Epidermal melanocyte (primary cell): ENCODE measurements around the gene CARMIL1.

Experiments used
- DNase-seq: peaks from one replicate; pipeline ENCODE4 v3.0.0; 2011; ENCODE audit warnings: low spot score; ENCODE audit not compliant: insufficient read length

CARMIL1 gene

GRCh38 chr6:25499615-25500235 lies 220.6 kb downstream of the CARMIL1 start:
- DNase-seq, result no peak

- no peak for DNase-seq
Observed at GRCh38 chr6:25503686-25504085, 224.5 kb downstream of the CARMIL1 start.

GRCh38 chr6:25504661-25505060 lies 225.5 kb downstream of the CARMIL1 start:
- no peak for DNase-seq

DNA sequence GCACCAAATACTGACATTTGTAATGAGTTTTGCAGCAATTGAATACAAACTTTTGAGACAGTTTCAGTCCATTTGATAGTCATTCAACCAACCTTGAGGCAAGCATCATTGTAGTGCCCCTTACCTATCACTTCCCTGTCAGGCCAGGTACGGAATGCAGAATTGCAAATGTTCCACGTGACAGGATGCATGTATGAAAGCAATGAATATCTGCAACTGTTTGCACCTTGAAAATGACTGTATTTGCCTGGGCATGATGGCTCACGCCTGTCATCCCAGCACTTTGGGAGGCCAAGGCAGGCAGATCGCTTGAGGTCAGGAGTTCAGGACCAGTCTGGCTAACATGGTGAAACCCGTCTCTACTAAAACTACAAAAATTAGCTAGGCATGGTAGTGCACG lies 226.8 kb downstream of the CARMIL1 start:
- DNase-seq, result no peak

- no peak for DNase-seq
Observed at GRCh38 chr6:25508051-25508450, 228.9 kb downstream of the CARMIL1 start.

GRCh38 chr6:25511376-25511775 lies 232.2 kb downstream of the CARMIL1 start:
- no peak for DNase-seq

DNA sequence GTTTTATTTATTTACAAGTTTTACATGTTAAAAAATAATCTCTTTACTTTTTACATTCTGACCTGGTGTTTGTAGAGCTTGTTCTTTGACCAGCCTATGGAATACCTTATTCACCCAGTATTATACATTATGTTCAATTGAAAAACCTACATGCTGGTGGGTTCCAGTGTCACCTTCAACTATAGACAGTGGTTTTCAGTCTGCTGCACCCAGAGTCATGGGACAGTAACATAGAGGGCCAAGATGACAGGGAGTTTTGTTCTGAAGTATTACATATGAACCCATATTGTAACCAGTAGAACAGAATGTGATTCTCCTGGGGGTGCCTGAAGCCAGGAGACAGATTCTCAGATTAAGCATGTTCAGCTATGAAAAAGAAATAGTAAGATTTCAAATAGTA lies 233.4 kb downstream of the CARMIL1 start:
- DNase-seq, result no peak

- no peak for DNase-seq
Observed at GRCh38 chr6:25519856-25520255, 240.7 kb downstream of the CARMIL1 start.

GRCh38 chr6:25524542-25524941 lies 245.4 kb downstream of the CARMIL1 start:
- no peak for DNase-seq

DNA sequence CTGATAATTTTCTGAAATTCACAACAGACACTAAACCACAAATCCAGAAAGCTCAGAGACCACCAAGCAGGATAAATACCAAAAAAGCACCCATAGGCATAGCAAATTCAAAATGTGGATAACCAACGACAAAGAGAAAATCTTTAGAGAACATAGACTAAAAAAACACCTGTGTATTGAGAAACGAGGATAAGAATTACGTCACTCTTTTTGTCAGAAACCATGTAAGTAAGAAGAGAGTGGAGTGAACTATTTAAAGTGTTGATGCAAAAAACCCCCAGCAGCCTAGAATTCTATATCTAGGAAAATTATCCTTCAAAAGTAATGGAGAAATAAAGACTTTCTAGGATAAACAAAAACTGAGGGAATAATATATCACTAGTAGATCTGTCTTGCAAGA lies 245.9 kb downstream of the CARMIL1 start:
- DNase-seq, result no peak

GRCh38 chr6:25534942-25535631 lies 255.9 kb downstream of the CARMIL1 start:
- DNase-seq, result no peak

GRCh38 chr6:25535632-25536225 lies 256.6 kb downstream of the CARMIL1 start:
- no peak for DNase-seq

DNA sequence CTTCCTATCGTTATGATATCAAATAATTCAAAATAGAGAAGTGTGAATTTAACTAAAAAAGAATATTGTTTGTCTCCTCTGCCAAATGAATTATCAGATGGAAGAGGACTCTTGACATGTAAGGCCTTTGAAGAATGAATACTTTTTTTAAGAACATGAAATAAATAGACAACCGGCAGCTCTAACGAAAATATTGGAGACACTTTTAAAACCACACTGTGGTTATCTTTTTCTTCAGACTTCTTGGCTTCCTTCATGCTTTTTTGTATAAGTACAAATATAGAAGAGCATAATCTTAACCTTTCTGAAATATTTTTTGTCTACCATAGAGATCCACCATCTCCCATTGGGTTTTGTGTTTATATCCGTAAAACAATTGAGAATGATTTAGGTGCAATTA lies 257.6 kb downstream of the CARMIL1 start:
- DNase-seq, result no peak

DNA sequence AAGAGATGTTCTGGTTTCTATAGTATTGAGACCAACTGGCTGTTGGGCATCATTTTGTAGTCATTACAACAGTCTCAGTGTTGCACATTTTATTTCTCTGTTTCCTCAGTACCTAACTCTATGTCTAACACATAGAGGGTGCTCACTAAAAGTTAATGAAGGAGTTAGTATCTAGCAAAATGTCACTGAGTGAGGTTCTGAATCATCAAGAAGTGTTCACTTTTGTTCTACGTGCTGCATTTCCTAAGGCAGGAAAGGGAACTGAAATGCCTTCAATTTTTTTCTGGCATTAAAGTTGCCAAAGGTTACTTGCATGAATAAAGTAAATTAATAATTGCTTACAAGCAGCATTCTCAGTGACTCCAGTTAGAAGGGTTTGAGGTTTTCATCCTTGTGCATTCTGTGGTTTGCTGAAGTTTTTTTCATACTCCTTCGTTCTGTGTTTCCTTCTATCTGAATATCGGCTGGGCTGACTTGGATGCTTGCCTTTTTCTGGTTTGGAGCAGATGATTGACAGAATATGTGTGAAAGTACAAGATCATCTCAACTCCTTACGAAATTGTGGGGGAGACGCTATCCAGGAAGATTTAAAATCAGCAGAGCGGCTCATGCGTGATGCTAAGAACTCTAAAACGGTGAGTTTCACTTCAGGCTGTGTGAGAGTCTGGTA lies 258.3 kb downstream of the CARMIL1 start:
- no peak for DNase-seq

- DNase-seq, result no peak
Observed at GRCh38 chr6:25541228-25541627, 262.1 kb downstream of the CARMIL1 start.

DNA sequence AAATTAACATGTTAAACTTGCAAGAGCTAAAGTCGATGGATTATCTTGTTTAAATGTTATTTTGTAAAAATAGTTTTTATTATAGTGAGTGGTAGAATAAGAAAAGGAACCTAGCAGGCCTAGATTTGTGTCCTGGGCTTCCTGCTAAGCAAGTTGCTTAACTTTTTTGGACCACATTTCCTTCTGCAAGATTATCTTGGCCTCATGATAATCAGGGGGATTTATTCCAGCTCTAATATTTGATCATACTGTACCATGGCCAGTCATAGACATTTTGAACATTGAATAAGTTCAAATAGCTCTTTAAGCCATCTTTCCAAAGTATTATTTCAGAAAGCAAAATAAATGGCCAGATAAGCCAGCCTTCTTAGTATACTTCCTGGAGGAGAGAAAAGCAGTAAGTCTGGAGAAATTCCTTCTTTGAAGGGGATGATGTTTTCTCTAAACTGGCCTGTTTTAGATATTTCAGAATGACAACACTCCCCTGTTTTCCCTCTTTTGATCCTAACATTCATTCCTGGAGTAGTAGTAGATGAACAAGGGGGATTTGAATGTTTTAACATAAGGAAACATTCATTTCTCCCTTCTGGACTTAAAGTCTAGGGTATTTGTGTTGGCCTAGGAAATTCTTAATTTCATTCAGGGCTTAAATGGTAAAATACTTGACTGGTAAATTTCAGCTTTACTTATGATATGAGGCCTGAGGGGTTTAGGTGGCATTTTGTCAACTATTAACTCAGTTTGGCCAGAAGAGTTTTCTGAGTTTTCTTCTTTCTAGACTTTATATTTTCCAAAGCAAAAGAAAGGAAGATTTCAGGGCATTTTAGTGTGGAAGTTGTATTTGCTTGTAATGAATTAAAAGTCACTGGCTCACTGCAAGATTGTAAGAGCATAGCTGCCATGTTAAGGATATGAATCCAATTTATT lies 264.1 kb downstream of the CARMIL1 start:
- DNase-seq, result no peak

- DNase-seq, result no peak
Observed at GRCh38 chr6:25544833-25545232, 265.7 kb downstream of the CARMIL1 start.

GRCh38 chr6:25547797-25548196 lies 268.6 kb downstream of the CARMIL1 start:
- DNase-seq, result no peak

DNA sequence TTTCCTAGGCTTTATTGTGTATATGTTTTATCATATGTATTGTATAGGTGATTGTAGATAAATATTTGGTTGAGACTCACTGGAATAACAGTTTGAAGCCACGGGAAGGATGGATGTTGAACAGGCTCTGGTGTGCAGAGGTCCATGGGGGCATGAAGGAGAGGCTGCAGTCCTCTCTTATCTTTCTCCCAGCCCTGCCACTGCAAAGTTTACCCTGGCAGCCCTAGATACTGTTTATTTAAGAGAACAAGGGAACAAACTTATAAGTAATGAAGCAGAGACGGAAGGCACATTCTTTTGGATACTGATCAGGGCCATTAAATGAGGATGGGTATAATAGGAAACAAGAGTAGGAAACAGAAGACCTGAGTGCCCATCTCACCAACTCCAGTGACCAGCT lies 269.3 kb downstream of the CARMIL1 start:
- no peak for DNase-seq

DNA sequence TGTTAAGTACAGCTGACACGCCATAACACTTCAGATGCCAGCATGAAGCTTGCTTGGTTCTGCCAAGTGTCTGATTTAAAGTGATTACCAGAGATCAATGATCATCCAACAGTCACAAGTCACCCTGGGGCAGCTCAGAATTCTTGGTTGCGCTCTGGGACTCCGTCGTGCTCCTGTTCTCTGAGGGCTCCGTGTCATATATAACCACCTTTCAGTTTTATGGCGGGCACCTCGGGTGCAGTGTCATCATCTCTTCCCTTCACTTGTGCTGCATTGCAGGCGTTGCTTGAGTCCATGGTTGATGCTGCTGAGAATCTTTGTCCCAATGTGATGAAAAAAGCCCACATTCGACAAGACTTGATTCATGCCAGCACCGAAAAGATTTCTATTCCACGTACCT lies 271.5 kb downstream of the CARMIL1 start:
- no peak for DNase-seq

- DNase-seq, result no peak
Observed at GRCh38 chr6:25553502-25553901, 274.3 kb downstream of the CARMIL1 start.
